ENCODE measurements around the gene PUS7. TPM values are rescaled to one million over a fixed set of nuclear protein-coding genes. Genes with fewer than 3 reads are reported as not detected.
"Not testable (repeated sequence)": the region's sequence is repeated elsewhere in the genome, so short reads cannot be mapped to it uniquely, and the experiment has no call there.

PUS7 gene
- total and polyA plus RNA-seq, 2 of the 4 experiments (the other 2 are of a cell fraction) = 11.7 to 17.0 TPM

DNA sequence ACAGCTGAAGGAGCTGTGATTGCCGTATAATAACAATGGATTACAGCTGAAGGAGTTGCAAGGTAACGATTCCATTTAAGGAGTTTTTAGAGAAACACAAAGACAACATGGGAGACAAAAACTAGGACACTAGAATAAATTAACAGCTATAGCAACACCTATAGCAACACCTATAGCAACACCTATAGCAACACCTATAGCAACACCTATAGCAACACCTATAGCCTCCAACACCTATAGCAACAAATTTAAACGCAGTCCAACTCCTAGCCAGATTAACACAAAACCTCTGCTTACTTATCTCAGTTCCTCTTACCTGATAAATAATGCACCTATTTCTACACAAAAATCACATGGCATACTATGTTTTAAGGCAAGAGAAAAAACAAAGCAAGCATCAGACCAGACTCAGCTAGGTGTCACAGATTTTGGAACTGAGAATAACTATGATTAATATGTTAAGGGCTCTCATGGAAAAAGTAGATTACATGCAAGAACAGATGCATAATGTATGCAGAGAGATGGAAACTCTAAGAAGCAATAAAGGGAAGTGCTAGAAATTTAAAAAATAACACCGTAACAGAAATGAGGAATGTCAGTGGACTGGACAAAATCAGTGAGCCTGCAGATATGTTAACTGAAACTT is 77.6 kb downstream of the PUS7 start:
- no peak overlapping the region for H4K5ac ChIP-seq (ENCODE audit: low read depth, low read length)
- POLR2A ChIA-PET (ENCODE audit: unreplicated experiment) = no interaction called here
- no peak overlapping the region for H2AK5ac ChIP-seq (ENCODE audit: low read depth, low read length)
- no peaks in the 10 kb centered on the region for H4K20me1 ChIP-seq (ENCODE audit: insufficient read depth, low read length)
- no peak overlapping the region for H2BK15ac ChIP-seq (ENCODE audit: low read depth, low read length)
- no peak overlapping the region for H4K91ac ChIP-seq (ENCODE audit: insufficient read depth, low read depth, low read length)
- H3K14ac ChIP-seq (replicated peaks; ENCODE audit: low read depth, low read length) = no peak overlapping the region
- no peak overlapping the region for H2BK5ac ChIP-seq (ENCODE audit: low read depth, low read length, poor library complexity, severe bottlenecking)
- H3K4me1 ChIP-seq (ENCODE audit: control insufficient read depth, insufficient read depth, low read length) = peaks cover 2% of the 10 kb centered on the region; the same call in 1 of the 2 replicates
- in situ Hi-C loops (cut with MboI; ENCODE audit: low sequenced_read_pairs) = no loop called here
- no peak overlapping the region for H3K56ac ChIP-seq (ENCODE audit: extremely low read depth, insufficient read depth, low read length)
- H4K8ac ChIP-seq (ENCODE audit: low read depth in 2 of 2, low read length in 2 of 2) = no peak overlapping the region
- no peak overlapping the region for H2AFZ ChIP-seq (replicated peaks; ENCODE audit: low read length, poor library complexity)
- H3K23ac ChIP-seq (ENCODE audit: low read depth, low read length) = no peak overlapping the region
- H3K27me3 ChIP-seq (ENCODE audit: control insufficient read depth, insufficient read depth, low read length) = no peaks in the 10 kb centered on the region
- H3K27ac ChIP-seq (ENCODE audit: insufficient read depth, low read length) = no peak overlapping the region
- no peak overlapping the region for H3K9ac ChIP-seq (ENCODE audit: low read depth, low read length)
- dilution Hi-C loops (cut with HindIII; ENCODE audit: low sequenced_read_pairs, unreplicated experiment) = no loop called here
- no TSS peak for BruUV-seq (replicated peaks)
- TF ChIP-seq SMC3 (IDR thresholded peaks at IDR 0.05; ENCODE audit: low read depth, low read length) = no peak
- TF ChIP-seq, protein P1, sequence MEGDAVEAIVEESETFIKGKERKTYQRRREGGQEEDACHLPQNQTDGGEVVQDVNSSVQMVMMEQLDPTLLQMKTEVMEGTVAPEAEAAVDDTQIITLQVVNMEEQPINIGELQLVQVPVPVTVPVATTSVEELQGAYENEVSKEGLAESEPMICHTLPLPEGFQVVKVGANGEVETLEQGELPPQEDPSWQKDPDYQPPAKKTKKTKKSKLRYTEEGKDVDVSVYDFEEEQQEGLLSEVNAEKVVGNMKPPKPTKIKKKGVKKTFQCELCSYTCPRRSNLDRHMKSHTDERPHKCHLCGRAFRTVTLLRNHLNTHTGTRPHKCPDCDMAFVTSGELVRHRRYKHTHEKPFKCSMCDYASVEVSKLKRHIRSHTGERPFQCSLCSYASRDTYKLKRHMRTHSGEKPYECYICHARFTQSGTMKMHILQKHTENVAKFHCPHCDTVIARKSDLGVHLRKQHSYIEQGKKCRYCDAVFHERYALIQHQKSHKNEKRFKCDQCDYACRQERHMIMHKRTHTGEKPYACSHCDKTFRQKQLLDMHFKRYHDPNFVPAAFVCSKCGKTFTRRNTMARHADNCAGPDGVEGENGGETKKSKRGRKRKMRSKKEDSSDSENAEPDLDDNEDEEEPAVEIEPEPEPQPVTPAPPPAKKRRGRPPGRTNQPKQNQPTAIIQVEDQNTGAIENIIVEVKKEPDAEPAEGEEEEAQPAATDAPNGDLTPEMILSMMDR (conservative IDR thresholded peaks at IDR 0.05; ENCODE audit: low read depth, low read length) = no peak
- no peak for DNase-seq
- no peak overlapping the region for H2BK120ac ChIP-seq (ENCODE audit: low read depth, low read length)
- H2AK9ac ChIP-seq (replicated peaks; ENCODE audit: low read depth, low read length, poor library complexity) = no peak overlapping the region
- H2BK20ac ChIP-seq (ENCODE audit: low read depth, low read length) = no peak overlapping the region
- no peak overlapping the region for H3K4me2 ChIP-seq (ENCODE audit: low read depth, low read length)
- intact Hi-C loops (cut with micrococcal nuclease) = no loop called here
- H3K18ac ChIP-seq (ENCODE audit: low read depth, low read length) = no peak overlapping the region
- CTCF ChIA-PET = no interaction called here
- peaks cover 7% of the 10 kb centered on the region; the same call in 1 of the 2 replicates for H3K9me1 ChIP-seq (ENCODE audit: insufficient read depth, low read length)
- H3K9me3 ChIP-seq (ENCODE audit: control insufficient read depth, insufficient read depth, low read length) = no peaks in the 10 kb centered on the region
- no peak overlapping the region for H3K4me3 ChIP-seq (ENCODE audit: insufficient read depth, low read depth, low read length)
- ATAC-seq (ENCODE audit: low read depth) = no peak
- WGBS, 2 experiments (ENCODE audit: extremely low coverage in 2 of 2, insufficient read length in 1 of 2) = no CpG with 5 or more reads among the region's 4 CpGs
- H3K4ac ChIP-seq (ENCODE audit: low read depth, low read length) = no peak overlapping the region
- H3K36me3 ChIP-seq (ENCODE audit: control insufficient read depth, insufficient read depth, low read length) = no peaks in the 10 kb centered on the region
- H3K79me1 ChIP-seq (ENCODE audit: low read depth in 1 of 2, low read length in 2 of 2) = no peaks in the 10 kb centered on the region

DNA sequence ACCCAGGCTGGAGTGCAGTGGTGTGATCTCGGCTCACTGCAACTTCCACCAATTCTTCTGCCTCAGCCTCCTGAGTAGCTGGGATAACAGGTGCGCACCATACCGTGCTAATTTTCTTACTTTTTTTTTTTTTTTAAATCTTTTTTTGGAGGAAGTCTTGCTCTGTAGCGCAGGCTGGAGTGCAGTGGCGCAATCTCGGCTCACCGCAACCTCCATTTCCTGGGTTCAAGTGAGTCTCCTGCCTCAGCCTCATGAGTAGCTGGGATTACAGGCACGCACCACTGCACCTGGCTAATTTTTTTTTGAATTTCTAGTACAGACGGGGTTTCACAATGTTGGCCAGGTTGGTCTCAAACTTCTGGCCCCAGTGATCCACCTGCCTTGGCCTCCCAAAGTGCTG is 79.9 kb downstream of the PUS7 start:
- CTCF ChIA-PET; ATAC-seq (ENCODE audit: low read depth): not testable (repeated sequence)

More for the DNA sequence above, 79.9 kb downstream of the PUS7 start:
- BruUV-seq (replicated peaks); H3K23ac ChIP-seq (ENCODE audit: low read depth, low read length); H2BK5ac ChIP-seq (ENCODE audit: low read depth, low read length, poor library complexity, severe bottlenecking); H3K36me3 ChIP-seq (ENCODE audit: control insufficient read depth, insufficient read depth, low read length); H4K5ac ChIP-seq (ENCODE audit: low read depth, low read length); H2BK15ac ChIP-seq (ENCODE audit: low read depth, low read length); H4K20me1 ChIP-seq (ENCODE audit: insufficient read depth, low read length); H3K9me1 ChIP-seq (ENCODE audit: insufficient read depth, low read length); dilution Hi-C loops (cut with HindIII; ENCODE audit: low sequenced_read_pairs, unreplicated experiment); H3K4ac ChIP-seq (ENCODE audit: low read depth, low read length); H3K4me1 ChIP-seq (ENCODE audit: control insufficient read depth, insufficient read depth, low read length); DNase-seq; H3K56ac ChIP-seq (ENCODE audit: extremely low read depth, insufficient read depth, low read length); H3K18ac ChIP-seq (ENCODE audit: low read depth, low read length); H3K4me2 ChIP-seq (ENCODE audit: low read depth, low read length); H4K8ac ChIP-seq (ENCODE audit: low read depth in 2 of 2, low read length in 2 of 2); H3K9ac ChIP-seq (ENCODE audit: low read depth, low read length); H2AFZ ChIP-seq (replicated peaks; ENCODE audit: low read length, poor library complexity); H2AK5ac ChIP-seq (ENCODE audit: low read depth, low read length); H3K9me3 ChIP-seq (ENCODE audit: control insufficient read depth, insufficient read depth, low read length); H2AK9ac ChIP-seq (replicated peaks; ENCODE audit: low read depth, low read length, poor library complexity); H3K27ac ChIP-seq (ENCODE audit: insufficient read depth, low read length); intact Hi-C loops (cut with micrococcal nuclease); H4K91ac ChIP-seq (ENCODE audit: insufficient read depth, low read depth, low read length); H3K27me3 ChIP-seq (ENCODE audit: control insufficient read depth, insufficient read depth, low read length); in situ Hi-C loops (cut with MboI; ENCODE audit: low sequenced_read_pairs); POLR2A ChIA-PET (ENCODE audit: unreplicated experiment); H2BK120ac ChIP-seq (ENCODE audit: low read depth, low read length); H2BK20ac ChIP-seq (ENCODE audit: low read depth, low read length); H3K79me1 ChIP-seq (ENCODE audit: low read depth in 1 of 2, low read length in 2 of 2); H3K14ac ChIP-seq (replicated peaks; ENCODE audit: low read depth, low read length); H3K4me3 ChIP-seq (ENCODE audit: insufficient read depth, low read depth, low read length): not testable (repeated sequence)
- 96% methylated on average over 5 of the region's 9 CpGs; no CpG with 5 or more reads in 1 of the 2 experiments for WGBS, 2 experiments (ENCODE audit: extremely low coverage in 2 of 2, insufficient read length in 1 of 2)
